ENCODE measurements around the gene PRCC. TPM values are rescaled to one million over a fixed set of nuclear protein-coding genes. Genes with fewer than 3 reads are reported as not detected.

PRCC gene
- total RNA-seq, 1 donor from 2014 or later, result 79.1 TPM

- DNase-seq (ENCODE audit: extremely low spot score, unreplicated experiment), result no peak
- Mint-ChIP-seq H3K27me3 (no peaks in the 10 kb centered on the region), H3K4me3 (peak overlapping the region; percentile 74), H3K36me3 (peaks cover 10% of the 10 kb centered on the region), H3K27ac (peak overlapping the region; percentile 15), H3K9me3 (no peaks in the 10 kb centered on the region), H3K4me1 (ENCODE audit: unreplicated experiment) (peaks cover 30% of the 10 kb centered on the region)
- no peak for TF ChIP-seq CTCF (conservative IDR thresholded peaks at IDR 0.05)
Measured at GRCh38 chr1:156738916-156739315, 28.4 kb upstream of the PRCC start.

GRCh38 chr1:156740237-156740740 lies 27.0 kb upstream of the PRCC start:
- Mint-ChIP-seq H3K27ac (peak overlapping the region; percentile 96), H3K27me3 (no peaks in the 10 kb centered on the region), H3K9me3 (no peaks in the 10 kb centered on the region), H3K4me3 (peak overlapping the region; percentile 97), H3K4me1 (ENCODE audit: unreplicated experiment) (peaks cover 32% of the 10 kb centered on the region), H3K36me3 (peaks cover 10% of the 10 kb centered on the region)
- no peak for DNase-seq (ENCODE audit: extremely low spot score, unreplicated experiment)
- no peak for TF ChIP-seq CTCF (conservative IDR thresholded peaks at IDR 0.05)

GRCh38 chr1:156740741-156741480 lies 26.4 kb upstream of the PRCC start, which contains the start of gene MRPL24:
MRPL24 (minus strand) TSS chr1:156741088; CDS start chr1:156738704, 2,384 bp downstream.
- peak within 1 kb of the TSS; percentile 97 for H3K4me3 Mint-ChIP-seq
- H3K4me1 Mint-ChIP-seq (ENCODE audit: unreplicated experiment), result peaks cover 38% of the 10 kb centered on the region
- peak; percentile 95 for DNase-seq (ENCODE audit: extremely low spot score, unreplicated experiment)
- no peaks in the 10 kb centered on the region for H3K9me3 Mint-ChIP-seq
- no peaks in the 10 kb centered on the region for H3K27me3 Mint-ChIP-seq
- H3K36me3 Mint-ChIP-seq, result peaks cover 16% of the 10 kb centered on the region
- peak within 1 kb of the TSS; percentile 96 for H3K27ac Mint-ChIP-seq
- TF ChIP-seq CTCF (conservative IDR thresholded peaks at IDR 0.05), result no peak

GRCh38 chr1:156741481-156741983 lies 25.8 kb upstream of the PRCC start:
- no peak for DNase-seq (ENCODE audit: extremely low spot score, unreplicated experiment)
- H3K36me3 Mint-ChIP-seq, result peaks cover 18% of the 10 kb centered on the region
- no peaks in the 10 kb centered on the region for H3K9me3 Mint-ChIP-seq
- no peaks in the 10 kb centered on the region for H3K27me3 Mint-ChIP-seq
- H3K27ac Mint-ChIP-seq, result peak overlapping the region; percentile 96
- H3K4me1 Mint-ChIP-seq (ENCODE audit: unreplicated experiment), result peaks cover 41% of the 10 kb centered on the region
- peak overlapping the region; percentile 97 for H3K4me3 Mint-ChIP-seq
- no peak for TF ChIP-seq CTCF (conservative IDR thresholded peaks at IDR 0.05)

- no peaks in the 10 kb centered on the region for H3K9me3 Mint-ChIP-seq
- peak overlapping the region; percentile 46 for H3K4me3 Mint-ChIP-seq
- H3K4me1 Mint-ChIP-seq (ENCODE audit: unreplicated experiment), result peaks cover 41% of the 10 kb centered on the region
- no peak for TF ChIP-seq CTCF (conservative IDR thresholded peaks at IDR 0.05)
- H3K27ac Mint-ChIP-seq, result peak overlapping the region; percentile 96
- H3K36me3 Mint-ChIP-seq, result peaks cover 18% of the 10 kb centered on the region
- no peak for DNase-seq (ENCODE audit: extremely low spot score, unreplicated experiment)
- H3K27me3 Mint-ChIP-seq, result no peaks in the 10 kb centered on the region
Measured at GRCh38 chr1:156742017-156742416, 25.3 kb upstream of the PRCC start.

Data from type B pancreatic cell (in vitro differentiated cells).